ENCODE results near the gene MZT1.

- no peak for TF ChIP-seq CTCF (IDR thresholded peaks at IDR 0.05)
- no peak for TF ChIP-seq POLR2AphosphoS5 (IDR thresholded peaks at IDR 0.05; ENCODE audit: low read depth, low read length)
- no peak for TF ChIP-seq REST (IDR thresholded peaks at IDR 0.05; ENCODE audit: insufficient read depth in 1 of 2, low read depth in 2 of 2, low read length in 1 of 2)
- no peak for TF ChIP-seq TCF7L2 (IDR thresholded peaks at IDR 0.05; ENCODE audit: low read depth, low read length)
These were observed 64.9 kb downstream of the MZT1 start for GRCh38 chr13:72662548-72662947.

All from Panc1 (cell line).